Measurements from ENCODE around the gene WFDC12. TPM values are rescaled to one million over a fixed set of nuclear protein-coding genes. Genes with fewer than 3 reads are reported as not detected.

WFDC12 gene
- total RNA-seq, 1 donor from 2014 or later: not detected

- DNase-seq: no peak
- H3K9me3 Mint-ChIP-seq: peaks cover 5% of the 10 kb centered on the region
- H3K36me3 Mint-ChIP-seq (ENCODE audit: low read depth): peaks cover 54% of the 10 kb centered on the region
- intact Hi-C loops (cut with micrococcal nuclease): loop anchor here (2.0 kb wide), 1 partner anchor 17 kb away; no protein-coding TSS in a partner anchor
- CTCF ChIA-PET: interaction anchor here (1.5 kb wide), 2 partner anchors 9 to 44 kb away, joined by 4 to 5 read pairs; no protein-coding TSS in a partner anchor
- no peaks in the 10 kb centered on the region for H3K27me3 Mint-ChIP-seq
- no peak overlapping the region for H3K27ac Mint-ChIP-seq
- TF ChIP-seq CTCF (IDR thresholded peaks at IDR 0.05): no peak
- POLR2A ChIA-PET: no interaction called here
- no peak overlapping the region for H3K4me3 Mint-ChIP-seq
- H3K4me1 Mint-ChIP-seq: peaks cover 23% of the 10 kb centered on the region
- ATAC-seq (ENCODE audit: low read depth): no peak
Measured at GRCh38 chr20:45087814-45088213, 36.5 kb downstream of the WFDC12 start.

- Mint-ChIP-seq H3K27me3 (no peaks in the 10 kb centered on the region), H3K4me3 (no peak overlapping the region), H3K27ac (no peak overlapping the region), H3K36me3 (ENCODE audit: low read depth) (peaks cover 60% of the 10 kb centered on the region), H3K4me1 (peaks cover 23% of the 10 kb centered on the region), H3K9me3 (peaks cover 9% of the 10 kb centered on the region)
- ATAC-seq (ENCODE audit: low read depth): peak; percentile 21
- CTCF ChIA-PET: interaction anchor here (1.5 kb wide), 2 partner anchors 9 to 43 kb away, joined by 4 to 5 read pairs; no protein-coding TSS in a partner anchor
- intact Hi-C loops (cut with micrococcal nuclease): loop anchor here (2.0 kb wide), 1 partner anchor 16 kb away; no protein-coding TSS in a partner anchor
- no peak for DNase-seq
- POLR2A ChIA-PET: no interaction called here
- no peak for TF ChIP-seq CTCF (IDR thresholded peaks at IDR 0.05)
Measured at GRCh38 chr20:45087097-45087790, 37.0 kb downstream of the WFDC12 start.

GRCh38 chr20:45085867-45086266, 38.4 kb downstream of the WFDC12 start:
- ChIA-PET CTCF (interaction anchor here (0.7 kb wide), 1 partner anchor 42 kb away, joined by 3 read pairs; no protein-coding TSS in a partner anchor), POLR2A (no interaction called here)
- Mint-ChIP-seq H3K36me3 (ENCODE audit: low read depth) (peaks cover 70% of the 10 kb centered on the region), H3K9me3 (peaks cover 13% of the 10 kb centered on the region), H3K27ac (no peak overlapping the region), H3K4me1 (peaks cover 23% of the 10 kb centered on the region), H3K4me3 (no peak overlapping the region), H3K27me3 (no peaks in the 10 kb centered on the region)
- DNase-seq (no peak), ATAC-seq (ENCODE audit: low read depth) (peak; percentile 14)
- intact Hi-C loops (cut with micrococcal nuclease): loop anchor here (2.0 kb wide), 1 partner anchor 15 kb away; no protein-coding TSS in a partner anchor
- no peak for TF ChIP-seq CTCF (IDR thresholded peaks at IDR 0.05)

GRCh38 chr20:45085289-45085688, 39.0 kb downstream of the WFDC12 start:
- Mint-ChIP-seq H3K4me3 (no peak overlapping the region), H3K9me3 (peaks cover 13% of the 10 kb centered on the region), H3K36me3 (ENCODE audit: low read depth) (peaks cover 75% of the 10 kb centered on the region), H3K27ac (peak overlapping the region; percentile 67), H3K4me1 (peaks cover 23% of the 10 kb centered on the region), H3K27me3 (no peaks in the 10 kb centered on the region)
- ChIA-PET CTCF (no interaction called here), POLR2A (no interaction called here)
- DNase-seq: no peak
- no peak for TF ChIP-seq CTCF (IDR thresholded peaks at IDR 0.05)
- no peak for ATAC-seq (ENCODE audit: low read depth)
- intact Hi-C loops (cut with micrococcal nuclease): no loop called here

GRCh38 chr20:45083127-45083526, 41.1 kb downstream of the WFDC12 start:
- no peak for ATAC-seq (ENCODE audit: low read depth)
- peaks cover 22% of the 10 kb centered on the region for H3K4me1 Mint-ChIP-seq
- peaks cover 84% of the 10 kb centered on the region for H3K36me3 Mint-ChIP-seq (ENCODE audit: low read depth)
- DNase-seq: no peak
- no peaks in the 10 kb centered on the region for H3K27me3 Mint-ChIP-seq
- intact Hi-C loops (cut with micrococcal nuclease): no loop called here
- peaks cover 13% of the 10 kb centered on the region for H3K9me3 Mint-ChIP-seq
- CTCF ChIA-PET: interaction anchor here (0.6 to 1.3 kb wide), 2 partner anchors 10 to 39 kb away, joined by 3 to 5 read pairs; no protein-coding TSS in a partner anchor
- POLR2A ChIA-PET: no interaction called here
- TF ChIP-seq CTCF (IDR thresholded peaks at IDR 0.05): no peak
- no peak overlapping the region for H3K4me3 Mint-ChIP-seq
- peak overlapping the region; percentile 13 for H3K27ac Mint-ChIP-seq

Data from activated B cell treated with CpG ODN at 0.5 μM for 24 hours (primary cell).